Spleen (tissue), 7 donors: ENCODE data around the gene KLHL35.

Experiments used
- CTCF ChIP-seq, 11 experiments: fragments of 200-600 bp in 7 of 11; fragments of 450-650 bp in 4 of 11; sonication (generic) in 4 of 11; IDR thresholded peaks in 8 of 11; conservative IDR thresholded peaks in 3 of 11; 1 replicate in 7 of 11; 2 replicates in 4 of 11; pipeline versions ENCODE4 v1.4.0 to v1.8.0; 2016 to 2021; ENCODE audit warnings: antibody characterized with exemption in 11 of 11, inconsistent platforms in 4 of 11, mild to moderate bottlenecking in 1 of 11
- POLR2AphosphoS5 ChIP-seq, 3 donors: sonication (generic); formaldehyde crosslinking; IDR thresholded peaks; one replicate each; pipeline ENCODE4 v1.5.1; 2017; ENCODE audit warnings: antibody characterized with exemption in 3 of 3
- donor health status: DM: no; HTN: no; CAD: no; lungs with moderate emphysema.
- donor health status: DM: no; HTN: no; CAD: no.
- donor health status: DM: no; HTN: no; CAD: no.

DNA sequence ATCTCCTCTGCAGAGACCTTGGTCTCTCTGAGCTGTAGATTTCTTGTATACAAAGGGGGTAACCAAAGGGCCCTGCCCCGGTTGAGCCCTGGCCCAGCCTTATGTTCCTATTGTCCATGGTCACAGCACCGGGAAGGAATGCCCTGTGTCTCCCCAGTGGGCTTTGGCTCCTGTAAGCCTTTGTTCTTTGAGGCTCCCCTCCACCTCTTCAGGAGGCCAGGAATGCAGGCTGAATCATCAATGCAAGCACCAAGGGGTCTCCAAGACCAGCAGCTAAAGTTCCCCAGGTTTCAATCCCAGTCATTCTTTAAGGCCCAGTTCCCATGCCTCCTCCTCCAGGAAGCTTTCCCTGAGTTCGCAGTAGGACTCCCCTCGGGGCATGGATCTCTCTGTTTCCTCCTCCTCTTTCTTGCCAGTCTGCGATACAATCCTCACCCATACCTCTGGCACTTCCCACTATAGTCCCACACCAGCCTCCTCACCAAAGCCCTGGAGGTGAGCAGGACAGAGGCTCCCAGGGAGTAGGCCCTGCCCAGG lies 29.2 kb upstream of the KLHL35 start:
- TF ChIP-seq CTCF (IDR thresholded peaks at IDR 0.05 in 8 of 11, conservative IDR thresholded peaks at IDR 0.05 in 3 of 11) = no peak
- no peak for TF ChIP-seq POLR2AphosphoS5 (IDR thresholded peaks at IDR 0.05)
